ENCODE measurements around the gene SCO2. TPM values are rescaled to one million over a fixed set of nuclear protein-coding genes. Genes with fewer than 3 reads are reported as not detected.

Gene SCO2
- total and polyA plus RNA-seq, 9 of the 15 experiments (the other 6 are each of a cell fraction or from before 2014, with no cell fraction given) = 0.34 to 4.0 (median 1.1) TPM; not detected in 3

- no peak overlapping the region for H2AFZ ChIP-seq (ENCODE audit: low read depth, low read length)
- FAIRE-seq (no peak), DNase-seq (ENCODE audit: extremely low read depth in 1 of 4, low spot score in 3 of 4) (no peak), ATAC-seq (no peak)
- no peaks in the 10 kb centered on the region for H3K27me3 ChIP-seq (ENCODE audit: control insufficient read depth in 2 of 2, insufficient read depth in 2 of 2, low read length in 2 of 2)
- H3K4me1 ChIP-seq (replicated peaks in 1 of 2; ENCODE audit: control insufficient read depth in 2 of 2, insufficient read depth in 2 of 2, low read length in 2 of 2) = peaks cover 4 to 33% of the 10 kb centered on the region in 2 experiments; a peak in 3 of 5 replicates
- no peak overlapping the region for H3K4me3 ChIP-seq
- no peaks in the 10 kb centered on the region for H3K9me1 ChIP-seq (ENCODE audit: control insufficient read depth, insufficient read depth, low read length)
- ChIA-PET POLR2A (interaction anchor here (0.6 kb wide), 1 partner anchor 33 kb away, joined by 3 read pairs; no protein-coding TSS in a partner anchor), CTCF (ENCODE audit: low intra/inter-chr PET ratio) (no interaction called here)
- H3K9ac ChIP-seq (ENCODE audit: insufficient read depth in 1 of 2, low read depth in 2 of 2, low read length in 2 of 2) = no peak overlapping the region
- no peaks in the 10 kb centered on the region for H3K36me3 ChIP-seq (ENCODE audit: control insufficient read depth, insufficient read depth, low read length)
- intact Hi-C loops (cut with micrococcal nuclease) (no loop called here), in situ Hi-C loops (cut with MboI) (no loop called here)
- no peak overlapping the region for H3K4me2 ChIP-seq (ENCODE audit: insufficient read depth, low read length)
- H4K20me1 ChIP-seq (replicated peaks; ENCODE audit: control insufficient read depth, insufficient read depth, low read length) = no peaks in the 10 kb centered on the region
- H3K27ac ChIP-seq (ENCODE audit: extremely low read depth, low read depth, low read length) = no peak overlapping the region
- H3K79me2 ChIP-seq (ENCODE audit: control insufficient read depth, insufficient read depth, low read length) = no peaks in the 10 kb centered on the region
- 51% methylated on average over 6 of the region's 31 CpGs for WGBS (ENCODE audit: insufficient coverage, low coverage, missing lambda C conversion rate)
- no peaks in the 10 kb centered on the region for H3K9me3 ChIP-seq (replicated peaks; ENCODE audit: control insufficient read depth, insufficient read depth, low read depth, low read length)
- no TSS peak for BruUV-seq (replicated peaks)
- TF ChIP-seq NCOA1 (IDR thresholded peaks at IDR 0.05; ENCODE audit: low read depth) (no peak), CBX1 (IDR thresholded peaks at IDR 0.05; ENCODE audit: low read depth) (no peak), MEF2D (tag; conservative IDR thresholded peaks at IDR 0.05; ENCODE audit: low read depth) (no peak), ZNF780A (CRISPR knock-in tag; IDR thresholded peaks at IDR 0.05) (no peak), ZNF778 (CRISPR knock-in tag; IDR thresholded peaks at IDR 0.05) (no peak), HCFC1 (IDR thresholded peaks at IDR 0.05; ENCODE audit: low read depth, low read length) (no peak), HSF4 (CRISPR knock-in tag; IDR thresholded peaks at IDR 0.05; ENCODE audit: borderline replicate concordance) (no peak), RBM14 (IDR thresholded peaks at IDR 0.05; ENCODE audit: borderline replicate concordance, insufficient read depth, low read depth, low read length) (no peak), SP1 (CRISPR knock-in tag; IDR thresholded peaks at IDR 0.05) (no peak), MGA (IDR thresholded peaks at IDR 0.05) (no peak)
These were observed 35.8 kb downstream of the SCO2 start for GRCh38 chr22:50489363-50490243.
